ENCODE measurements around the gene PIGS. TPM values are rescaled to one million over a fixed set of nuclear protein-coding genes. Genes with fewer than 3 reads are reported as not detected.
A peak's percentile ranks its signal among the peaks of the same experiment; 100 is the strongest.
"Not testable (repeated sequence)": the region's sequence is repeated elsewhere in the genome, so short reads cannot be mapped to it uniquely, and the experiment has no call there.

The PIGS gene
- total and polyA plus RNA-seq, 5 donors = 16.6 to 41.8 (median 40.1) TPM

DNA sequence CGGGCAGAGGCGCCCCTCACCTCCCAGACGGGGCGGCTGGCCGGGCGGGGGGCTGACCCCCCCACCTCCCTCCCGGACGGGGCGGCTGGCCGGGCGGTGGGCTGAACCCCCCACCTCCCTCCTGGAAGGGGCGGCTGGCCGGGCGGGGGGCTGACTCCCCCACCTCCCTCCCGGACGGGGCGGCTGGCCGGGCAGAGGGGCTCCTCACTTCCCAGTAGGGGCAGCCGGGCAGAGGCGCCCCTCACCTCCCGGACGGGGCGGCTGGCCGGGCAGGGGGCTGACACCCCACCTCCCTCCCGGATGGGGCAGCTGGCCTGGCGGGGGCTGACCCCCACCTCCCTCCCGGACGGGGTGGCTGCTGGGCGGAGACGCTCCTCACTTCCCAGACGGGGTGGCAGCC, 32.7 kb upstream of the PIGS start:
- 93% methylated on average over 26 of the region's 31 CpGs for WGBS
- ATAC-seq; intact Hi-C loops (cut with DNase I); H3K27ac ChIP-seq (ENCODE audit: low read length); DNase-seq; H3K4me1 ChIP-seq (ENCODE audit: control insufficient read depth, insufficient read depth, low read length); H3K4me3 ChIP-seq (ENCODE audit: low read length); H3K27me3 ChIP-seq (ENCODE audit: control insufficient read depth, insufficient read depth); H3K9me3 ChIP-seq (ENCODE audit: control insufficient read depth, low read length): not testable (repeated sequence)

DNA sequence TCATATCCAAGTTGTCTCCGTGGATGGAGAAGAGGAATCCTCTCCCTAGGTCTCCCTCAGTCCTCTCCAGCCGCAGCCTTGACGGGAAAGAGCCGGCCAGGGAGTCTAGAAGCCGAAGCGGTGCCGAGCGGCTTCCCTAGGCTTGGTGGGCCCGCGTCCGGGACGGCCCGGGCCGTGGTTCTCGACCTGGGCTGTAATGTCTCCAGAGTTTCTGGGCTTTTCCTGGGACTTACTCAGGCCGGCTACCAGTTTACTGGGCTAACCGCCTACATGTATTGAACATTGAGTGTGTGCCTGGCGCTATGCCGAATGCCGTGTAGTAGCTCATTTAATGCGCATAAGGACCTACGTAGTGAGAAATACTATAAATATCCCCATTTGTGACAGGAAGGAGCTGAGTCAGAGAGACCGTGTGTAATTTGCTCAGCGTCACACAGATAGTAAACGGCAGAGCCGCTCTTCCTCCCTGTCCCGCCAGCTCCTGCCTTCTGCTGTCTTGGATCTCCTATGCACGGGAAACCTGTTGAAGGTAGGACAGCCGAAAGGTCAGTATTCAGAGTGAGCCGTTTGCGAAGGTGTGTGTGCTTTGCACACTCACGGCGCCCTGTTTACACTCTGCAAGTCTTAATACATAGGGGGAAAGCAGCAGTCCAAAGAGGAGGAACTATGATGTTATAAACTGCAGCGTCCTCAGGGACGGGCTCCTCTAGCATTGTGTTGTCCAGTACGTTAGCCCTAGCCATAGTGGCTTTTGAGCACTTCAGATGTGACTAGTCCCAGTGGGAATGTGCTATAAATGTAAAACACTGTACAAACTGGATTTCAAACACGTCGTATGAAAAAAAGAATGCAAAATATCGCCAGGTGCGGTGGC, 28.2 kb upstream of the PIGS start:
- Histone ChIP-seq H3K27ac (ENCODE audit: low read length) (peak overlapping the region; percentile 95), H3K4me1 (ENCODE audit: control insufficient read depth, insufficient read depth, low read length) (no peaks in the 10 kb centered on the region), H3K9me3 (ENCODE audit: control insufficient read depth, low read length) (no peaks in the 10 kb centered on the region), H3K4me3 (ENCODE audit: low read length) (peak overlapping the region; percentile 81), H3K27me3 (ENCODE audit: control insufficient read depth, insufficient read depth) (no peaks in the 10 kb centered on the region)
- intact Hi-C loops (cut with DNase I) = loop anchor here in 1 of 4 donors (5.0 kb wide), 1 partner anchor 52 kb away; no protein-coding TSS in a partner anchor
- DNase-seq (peak; percentile 71 to 84 (median 78)), ATAC-seq (peak; percentile 74 to 81)
- WGBS = 9% methylated on average over 40 of the region's 40 CpGs

DNA sequence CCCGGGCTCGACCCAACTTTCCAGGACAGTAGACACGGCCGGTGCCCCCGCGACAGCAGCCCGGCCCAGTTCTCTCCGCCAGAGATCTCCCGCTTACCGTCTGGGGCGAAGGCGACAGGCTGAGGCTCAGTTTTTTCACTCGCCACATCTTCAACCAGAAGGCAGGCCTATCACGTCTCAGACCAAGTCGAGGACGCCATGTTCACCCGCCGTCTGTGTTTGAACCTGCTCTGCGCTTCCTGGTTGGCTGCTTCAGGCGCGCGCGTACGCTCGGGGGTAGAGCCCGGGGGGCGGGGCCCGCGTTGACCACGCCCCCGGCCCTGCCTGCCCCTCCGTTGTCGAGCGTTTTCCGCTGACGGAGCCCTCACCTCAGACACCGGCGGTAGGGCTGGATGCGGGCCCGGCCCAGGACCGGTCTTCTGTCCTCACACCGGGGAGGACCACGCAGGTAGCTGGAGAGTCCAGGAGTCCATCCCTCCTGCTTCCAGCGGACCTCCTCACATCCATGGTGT, 27.5 kb upstream of the PIGS start, which contains the start of gene SPAG5:
SPAG5 (minus strand) TSS at position 227 of the 512 bp plus-strand sequence; CDS start at position 148, 79 bp downstream.
- H3K4me1 ChIP-seq (ENCODE audit: control insufficient read depth, insufficient read depth, low read length) = no peaks in the 10 kb centered on the region
- no peaks in the 10 kb centered on the region for H3K27me3 ChIP-seq (ENCODE audit: control insufficient read depth, insufficient read depth)
- no peaks in the 10 kb centered on the region for H3K9me3 ChIP-seq (ENCODE audit: control insufficient read depth, low read length)
- intact Hi-C loops (cut with DNase I) = loop anchor here in 1 of 4 donors (5.0 kb wide), 1 partner anchor 52 kb away; no protein-coding TSS in a partner anchor
- peak within 1 kb of the TSS; percentile 81 for H3K4me3 ChIP-seq (ENCODE audit: low read length)
- peak within 1 kb of the TSS; percentile 95 for H3K27ac ChIP-seq (ENCODE audit: low read length)
- ATAC-seq (peak; percentile 99), DNase-seq (peak; percentile 92 to 98 (median 97))
- under 1% methylated on average over 44 of the region's 44 CpGs for WGBS

DNA sequence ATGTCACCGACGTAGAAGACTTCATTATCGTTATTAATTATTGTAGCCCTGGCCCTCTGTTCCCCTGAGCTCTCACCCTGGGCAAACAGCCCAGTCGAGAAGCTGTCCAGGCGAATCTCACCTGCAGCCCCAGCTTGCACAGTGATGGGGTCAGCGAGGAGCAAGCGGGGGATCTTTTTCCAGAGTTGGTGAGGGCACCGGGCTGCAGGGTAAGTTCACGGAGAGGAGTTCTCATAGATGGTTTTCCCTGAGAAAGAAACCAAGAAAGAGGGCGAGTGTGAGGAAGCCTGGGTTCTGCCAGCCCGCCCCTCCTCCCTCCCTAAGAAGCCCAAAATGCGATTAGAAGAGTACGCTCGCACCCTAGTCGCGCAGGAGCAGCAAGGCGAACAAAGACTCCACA, 27.1 kb upstream of the PIGS start:
- no peak for DNase-seq
- no peak for ATAC-seq
- 3% methylated on average over 17 of the region's 17 CpGs for WGBS
- Histone ChIP-seq H3K4me1 (ENCODE audit: control insufficient read depth, insufficient read depth, low read length) (no peaks in the 10 kb centered on the region), H3K27me3 (ENCODE audit: control insufficient read depth, insufficient read depth) (no peaks in the 10 kb centered on the region), H3K27ac (ENCODE audit: low read length) (no peak overlapping the region), H3K9me3 (ENCODE audit: control insufficient read depth, low read length) (no peaks in the 10 kb centered on the region), H3K4me3 (ENCODE audit: low read length) (peak overlapping the region; percentile 81)
- intact Hi-C loops (cut with DNase I) = loop anchor here in 1 of 4 donors (5.0 kb wide), 1 partner anchor 51 kb away; no protein-coding TSS in a partner anchor

DNA sequence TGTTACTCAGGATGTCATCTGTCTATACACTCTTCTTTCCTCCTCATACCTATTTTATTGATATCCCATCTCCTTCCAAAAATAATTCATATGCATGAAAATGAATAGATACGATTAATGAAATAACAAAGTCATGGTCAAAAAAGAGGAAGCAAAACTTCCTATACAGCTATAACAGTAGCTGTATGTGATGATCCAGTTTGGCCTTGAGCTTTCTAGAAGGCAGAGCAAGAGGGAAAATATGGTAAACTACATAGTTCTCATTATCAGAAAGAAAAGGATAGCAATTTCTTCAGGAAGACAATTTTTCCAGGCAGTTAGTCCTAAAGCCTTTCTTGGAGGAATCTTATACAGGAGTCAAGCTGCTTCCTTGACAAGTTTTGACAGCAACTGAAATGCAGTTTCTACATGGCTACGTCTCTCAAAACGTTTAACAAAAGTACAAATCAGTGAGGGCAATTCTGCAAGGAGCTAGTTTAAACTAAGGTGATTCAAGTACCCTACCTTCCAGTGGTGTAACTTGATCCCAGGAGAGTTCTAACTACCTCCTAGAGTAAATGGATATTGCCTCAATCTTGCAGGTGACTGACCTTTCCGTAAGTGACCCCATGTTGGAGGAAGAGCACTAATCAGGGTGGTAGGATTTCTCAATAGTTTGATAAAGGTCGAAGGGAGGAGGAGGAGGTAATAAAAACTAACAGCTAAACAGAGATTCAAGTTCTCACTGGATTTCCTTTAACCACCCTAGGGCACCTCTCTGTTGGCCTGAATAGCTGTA, 26.5 kb upstream of the PIGS start:
- Histone ChIP-seq H3K27ac (ENCODE audit: low read length) (no peak overlapping the region), H3K4me3 (ENCODE audit: low read length) (no peak overlapping the region), H3K4me1 (ENCODE audit: control insufficient read depth, insufficient read depth, low read length) (no peaks in the 10 kb centered on the region), H3K27me3 (ENCODE audit: control insufficient read depth, insufficient read depth) (no peaks in the 10 kb centered on the region), H3K9me3 (ENCODE audit: control insufficient read depth, low read length) (no peaks in the 10 kb centered on the region)
- WGBS = 39% methylated on average over 5 of the region's 5 CpGs
- DNase-seq (no peak), ATAC-seq (no peak)
- intact Hi-C loops (cut with DNase I) = loop anchor here in 1 of 4 donors (5.0 kb wide), 1 partner anchor 50 kb away; no protein-coding TSS in a partner anchor

DNA sequence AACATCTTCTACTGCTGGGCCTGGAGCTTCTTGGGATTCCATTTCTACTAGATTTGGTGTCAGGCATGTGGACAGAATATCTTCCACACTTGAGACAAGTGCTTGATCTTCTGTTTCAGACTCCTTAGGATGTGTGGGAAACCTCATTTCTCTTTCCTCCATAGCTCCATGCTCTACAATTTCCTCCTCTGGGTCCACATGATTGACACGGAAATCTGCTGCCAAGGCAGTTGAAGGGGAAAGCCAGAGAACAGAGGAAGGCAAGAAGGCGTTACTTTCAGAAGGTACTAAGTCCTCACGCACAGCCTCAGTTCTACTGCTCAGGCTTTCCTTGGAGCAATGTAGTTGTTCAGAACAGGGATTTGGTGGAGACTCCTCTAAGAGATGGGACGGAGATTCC, 20.9 kb upstream of the PIGS start:
- intact Hi-C loops (cut with DNase I) = no loop called here
- H3K27ac ChIP-seq (ENCODE audit: low read length) = no peak overlapping the region
- no peak for DNase-seq
- no peaks in the 10 kb centered on the region for H3K4me1 ChIP-seq (ENCODE audit: control insufficient read depth, insufficient read depth, low read length)
- no peak overlapping the region for H3K4me3 ChIP-seq (ENCODE audit: low read length)
- ATAC-seq = no peak
- H3K9me3 ChIP-seq (ENCODE audit: control insufficient read depth, low read length) = no peaks in the 10 kb centered on the region
- WGBS = 90% methylated on average over 4 of the region's 4 CpGs
- H3K27me3 ChIP-seq (ENCODE audit: control insufficient read depth, insufficient read depth) = no peaks in the 10 kb centered on the region

DNA sequence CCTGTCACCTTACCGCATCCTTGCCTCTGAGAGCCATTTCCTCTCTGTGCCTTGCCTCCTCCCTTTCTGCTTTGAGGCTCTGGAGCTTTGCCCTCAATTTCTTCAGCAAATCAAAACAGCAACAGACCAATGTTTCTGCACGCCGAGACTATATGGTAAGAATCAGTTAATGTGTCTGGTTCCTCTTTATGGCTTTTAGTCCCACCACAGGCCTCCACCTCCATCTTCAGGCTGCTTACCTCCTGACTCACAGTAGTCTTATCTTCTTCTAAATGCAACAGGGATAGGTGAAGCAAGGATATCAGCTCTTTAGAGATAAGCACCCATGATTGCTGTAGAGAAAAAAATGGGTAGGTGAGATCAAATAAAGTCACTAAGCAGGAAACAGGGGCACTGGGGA, 14.5 kb upstream of the PIGS start:
- intact Hi-C loops (cut with DNase I) = no loop called here
- DNase-seq (no peak), ATAC-seq (no peak)
- Histone ChIP-seq H3K27me3 (ENCODE audit: control insufficient read depth, insufficient read depth) (no peaks in the 10 kb centered on the region), H3K4me1 (ENCODE audit: control insufficient read depth, insufficient read depth, low read length) (no peaks in the 10 kb centered on the region), H3K9me3 (ENCODE audit: control insufficient read depth, low read length) (no peaks in the 10 kb centered on the region), H3K4me3 (ENCODE audit: low read length) (no peak overlapping the region), H3K27ac (ENCODE audit: low read length) (no peak overlapping the region)
- WGBS = 76% methylated on average over 3 of the region's 3 CpGs

DNA sequence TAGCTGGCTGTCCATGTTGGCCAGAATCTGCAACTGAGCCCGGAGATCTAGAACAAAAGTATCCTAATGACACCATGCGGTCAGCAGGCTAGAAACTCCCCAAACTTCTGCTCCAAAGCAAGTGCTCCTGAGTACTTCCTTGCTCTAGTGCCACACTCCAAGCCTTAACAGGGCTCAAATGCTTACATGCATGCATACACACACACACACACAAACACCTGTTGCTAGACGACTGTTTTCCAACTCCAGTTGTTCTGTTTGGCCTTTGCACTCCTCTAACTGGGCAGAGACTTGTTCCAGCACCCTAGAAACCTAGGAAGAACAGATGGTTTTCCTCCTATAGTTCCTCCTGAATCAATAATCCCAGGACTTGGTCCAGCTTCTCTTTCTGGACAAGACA, 13.1 kb upstream of the PIGS start:
- 94% methylated on average over 3 of the region's 3 CpGs for WGBS
- ATAC-seq (no peak), DNase-seq (no peak)
- Histone ChIP-seq H3K4me3 (ENCODE audit: low read length) (no peak overlapping the region), H3K27ac (ENCODE audit: low read length) (no peak overlapping the region), H3K27me3 (ENCODE audit: control insufficient read depth, insufficient read depth) (no peaks in the 10 kb centered on the region), H3K9me3 (ENCODE audit: control insufficient read depth, low read length) (no peaks in the 10 kb centered on the region), H3K4me1 (ENCODE audit: control insufficient read depth, insufficient read depth, low read length) (no peaks in the 10 kb centered on the region)
- intact Hi-C loops (cut with DNase I) = no loop called here

DNA sequence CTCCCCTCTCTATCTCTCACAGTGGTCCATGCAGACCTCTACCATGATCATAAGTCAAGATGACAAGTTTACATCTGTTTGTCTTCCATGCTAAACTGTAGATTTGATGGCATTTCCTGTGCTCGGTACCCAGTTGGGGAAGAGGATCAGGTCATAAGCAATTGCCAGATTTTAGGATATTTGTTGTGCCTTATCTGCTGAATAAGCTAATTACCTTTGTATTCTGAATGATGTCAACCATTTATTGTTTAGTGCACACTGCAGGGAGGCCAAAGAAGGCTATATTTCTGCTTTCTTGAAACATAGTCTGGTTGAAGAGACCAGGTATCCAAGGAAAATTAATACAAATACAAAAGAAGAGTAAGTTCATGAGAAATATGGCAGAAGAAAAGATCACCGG, 11.2 kb upstream of the PIGS start:
- no peak for DNase-seq
- intact Hi-C loops (cut with DNase I) = no loop called here
- Histone ChIP-seq H3K9me3 (ENCODE audit: control insufficient read depth, low read length) (no peaks in the 10 kb centered on the region), H3K4me1 (ENCODE audit: control insufficient read depth, insufficient read depth, low read length) (no peaks in the 10 kb centered on the region), H3K27me3 (ENCODE audit: control insufficient read depth, insufficient read depth) (no peaks in the 10 kb centered on the region), H3K4me3 (ENCODE audit: low read length) (no peak overlapping the region), H3K27ac (ENCODE audit: low read length) (no peak overlapping the region)
- no peak for ATAC-seq
- WGBS = 95% methylated on average over 2 of the region's 2 CpGs

DNA sequence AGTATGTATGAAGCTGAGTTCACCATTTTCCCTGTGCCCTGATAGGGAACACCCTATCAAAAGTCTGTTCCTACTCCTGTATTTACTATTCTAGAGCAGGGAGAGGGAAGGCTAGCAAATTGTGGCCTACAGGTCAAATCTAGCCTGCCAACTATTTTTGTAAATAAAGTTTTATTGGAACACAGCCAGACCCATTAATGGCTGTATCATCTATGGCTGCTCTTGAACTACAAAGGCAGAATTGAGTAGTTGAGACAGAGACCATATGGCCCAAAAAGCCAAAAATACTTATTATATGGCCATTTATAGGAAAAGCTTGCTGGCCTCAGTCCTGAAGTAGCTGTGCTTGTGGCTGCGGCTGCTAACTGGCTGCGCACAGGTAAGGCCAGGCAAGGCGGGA, 9.6 kb upstream of the PIGS start:
- Histone ChIP-seq H3K4me3 (ENCODE audit: low read length) (no peak overlapping the region), H3K4me1 (ENCODE audit: control insufficient read depth, insufficient read depth, low read length) (no peaks in the 10 kb centered on the region), H3K27me3 (ENCODE audit: control insufficient read depth, insufficient read depth) (no peaks in the 10 kb centered on the region), H3K27ac (ENCODE audit: low read length) (no peak overlapping the region), H3K9me3 (ENCODE audit: control insufficient read depth, low read length) (no peaks in the 10 kb centered on the region)
- DNase-seq (no peak), ATAC-seq (no peak)
- 100% methylated on average over 3 of the region's 3 CpGs for WGBS
- intact Hi-C loops (cut with DNase I) = no loop called here

DNA sequence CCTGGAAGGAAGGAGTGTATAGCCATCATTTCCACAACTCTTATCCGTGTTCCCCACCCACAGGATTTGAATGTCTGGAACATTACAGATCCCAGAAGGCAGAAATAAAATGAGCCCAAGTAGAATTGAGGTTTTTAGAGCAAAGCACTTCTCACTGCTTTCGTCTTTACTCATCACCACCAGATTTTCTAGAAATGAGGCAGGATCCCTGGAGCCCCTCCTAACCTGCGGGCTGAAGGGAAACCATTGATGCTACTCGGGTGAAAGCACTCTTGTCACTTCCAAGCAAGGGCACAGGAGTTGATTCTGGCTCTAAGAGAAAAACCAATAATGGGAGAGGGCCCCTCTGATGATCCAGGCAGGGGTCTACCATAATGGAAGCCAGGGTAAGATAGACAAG, 8.2 kb upstream of the PIGS start:
- WGBS = 89% methylated on average over 4 of the region's 4 CpGs
- DNase-seq (no peak), ATAC-seq (no peak)
- intact Hi-C loops (cut with DNase I) = no loop called here
- H3K4me1 ChIP-seq (ENCODE audit: control insufficient read depth, insufficient read depth, low read length) = no peaks in the 10 kb centered on the region
- H3K27me3 ChIP-seq (ENCODE audit: control insufficient read depth, insufficient read depth) = no peaks in the 10 kb centered on the region
- no peak overlapping the region for H3K27ac ChIP-seq (ENCODE audit: low read length)
- H3K4me3 ChIP-seq (ENCODE audit: low read length) = no peak overlapping the region
- H3K9me3 ChIP-seq (ENCODE audit: control insufficient read depth, low read length) = no peaks in the 10 kb centered on the region

Measured in right cardiac atrium (tissue), 5 donors.